PC-9 (cell line): ENCODE measurements around the gene HOXB6. TPM values are rescaled to one million over a fixed set of nuclear protein-coding genes. Genes with fewer than 3 reads are reported as not detected.

Source experiments
- BruUV-seq: library from RNA; stranded (reverse); fragments of 400-500 nt; replicated peaks from 2 replicates; lab custom pipeline; 2021; lab: Mats Ljungman, UMichigan
- CTCF ChIA-PET: fragments of 300-600 bp; sonication (Branson Sonifier 250); formaldehyde crosslinking; loops from one replicate; lab custom pipeline; 2022; ENCODE audit warnings: antibody characterized with exemption; lab: Charles Lee
- POLR2A ChIA-PET: fragments of 300-600 bp; sonication (Branson Sonifier 250); formaldehyde crosslinking; loops from one replicate; lab custom pipeline; 2022; ENCODE audit warnings: antibody characterized with exemption; ENCODE audit not compliant: unreplicated experiment; lab: Charles Lee
- DNase-seq, 2 experiments: peaks; one replicate each; pipeline versions ENCODE4 v3.0.0 to v3.0.0-alpha.2; 2015 to 2022; ENCODE audit warnings: mixed read lengths in 1 of 2
- H2AFZ ChIP-seq: fragments of 200-600 bp; sonication (generic); 2 replicates; pipeline ENCODE4 v1.8.1; 2017; ENCODE audit warnings: antibody characterized with exemption
- H3F3A ChIP-seq: fragments of 200-600 bp; sonication (generic); 2 replicates; pipeline ENCODE4 v1.8.1; 2017; ENCODE audit warnings: antibody characterized with exemption, mild to moderate bottlenecking, low read depth; ENCODE audit not compliant: insufficient read depth
- H3K27ac ChIP-seq: fragments of 200-600 bp; sonication (generic); 2 replicates; pipeline ENCODE4 v1.6.1; 2016; ENCODE audit warnings: mixed run types
- H3K27me3 ChIP-seq: fragments of 200-600 bp; sonication (generic); 2 replicates; pipeline ENCODE4 v1.6.1; 2016; ENCODE audit warnings: low read depth, mixed run types; ENCODE audit not compliant: insufficient read depth
- H3K36me3 ChIP-seq: fragments of 200-600 bp; sonication (generic); 2 replicates; pipeline ENCODE4 v1.6.1; 2016; ENCODE audit warnings: low read depth, mixed run types
- H3K4me1 ChIP-seq: fragments of 200-600 bp; sonication (generic); replicated peaks from 2 replicates; pipeline ENCODE4 v1.6.1; 2016; ENCODE audit warnings: mixed run types; ENCODE audit not compliant: insufficient read depth
- H3K4me2 ChIP-seq: fragments of 200-600 bp; sonication (generic); 2 replicates; pipeline ENCODE4 v1.6.1; 2017; ENCODE audit warnings: mixed run types
- H3K4me3 ChIP-seq: fragments of 200-600 bp; sonication (generic); 2 replicates; pipeline ENCODE4 v1.6.1; 2016; ENCODE audit warnings: mixed run types
- H3K79me2 ChIP-seq: fragments of 200-600 bp; sonication (generic); 2 replicates; pipeline ENCODE4 v1.6.1; 2017; ENCODE audit warnings: low read depth, mixed run types
- H3K9me2 ChIP-seq: fragments of 200-600 bp; sonication (generic); 2 replicates; pipeline ENCODE4 v1.8.1; 2017; ENCODE audit warnings: mild to moderate bottlenecking; ENCODE audit not compliant: insufficient read depth
- H3K9me3 ChIP-seq: fragments of 200-600 bp; sonication (generic); 2 replicates; pipeline ENCODE4 v1.8.1; 2016; ENCODE audit warnings: low read depth; ENCODE audit not compliant: insufficient read depth
- H4K20me1 ChIP-seq: fragments of 200-600 bp; sonication (generic); 2 replicates; pipeline ENCODE4 v1.8.1; 2017; ENCODE audit not compliant: insufficient read depth
- EZH2 ChIP-seq: fragments of 200-600 bp; sonication (generic); IDR thresholded peaks from 2 replicates; pipeline ENCODE4 v1.8.0; 2017; ENCODE audit warnings: antibody characterized with exemption, low read depth
- intact Hi-C: fragments of 100-400 bp; cut with micrococcal nuclease; formaldehyde crosslinking; loops from one replicate; pipeline ENCODE4 v1.10.0; 2022; ENCODE audit not compliant: unreplicated experiment
- total RNA-seq: library from RNA; stranded (reverse); gene quantifications from 2 replicates; pipeline ENCODE4 v1.2.3, GENCODE V29; 2021
- TF ChIP-seq, protein P1 (sequence below): fragments of 200-600 bp; sonication (generic); conservative IDR thresholded peaks from 2 replicates; pipeline ENCODE4 v1.6.1; 2017; ENCODE audit warnings: mixed run types, antibody characterized with exemption, mild to moderate bottlenecking, moderate library complexity

The HOXB6 gene
- total RNA-seq, 1 experiment from 2014 or later = 30.7 TPM

DNA sequence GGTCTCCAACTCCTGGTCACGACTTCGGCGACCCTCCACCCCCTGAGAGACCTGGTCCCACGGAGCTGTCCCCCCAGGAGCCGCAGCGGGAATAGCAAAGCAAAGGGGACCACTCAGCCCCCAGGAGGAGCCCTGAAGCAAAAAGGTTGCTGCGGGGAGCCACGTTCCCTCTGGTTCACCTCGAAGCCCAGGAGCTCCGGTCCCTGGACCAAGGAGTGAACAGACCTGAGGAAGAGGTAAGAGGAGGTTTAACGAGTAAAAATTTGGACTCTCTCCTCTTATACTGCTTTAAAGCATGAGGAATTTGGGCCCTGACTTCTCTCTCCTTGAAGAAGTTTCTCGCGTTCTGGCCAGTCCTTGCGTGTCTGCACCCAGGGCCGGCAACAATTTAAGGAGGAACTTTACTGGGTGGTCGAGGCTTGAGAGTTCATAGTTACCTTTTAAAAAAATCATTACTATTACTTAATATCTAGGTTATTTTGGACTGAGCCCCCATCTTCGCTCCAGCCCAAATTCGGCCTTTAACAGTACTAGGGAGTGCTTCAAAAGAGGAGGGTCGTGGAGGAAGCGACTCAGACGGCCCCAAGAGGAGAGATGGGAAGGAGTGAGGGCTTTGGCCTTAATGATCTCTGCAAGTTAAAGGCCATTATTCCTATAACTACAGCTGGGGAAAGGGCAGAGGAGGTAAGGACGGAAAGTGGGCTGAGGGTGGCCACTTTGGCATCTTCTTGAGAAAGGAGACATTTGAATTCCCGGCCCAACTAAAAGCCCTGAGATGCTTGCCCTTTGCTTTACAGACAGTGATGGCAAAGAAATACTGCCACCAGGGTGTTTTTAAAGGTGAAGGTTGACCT, 38.3 kb upstream of the HOXB6 start:
- BruUV-seq = no TSS peak
- intact Hi-C loops = no loop called here
- ChIA-PET POLR2A (no interaction called here), CTCF (no interaction called here)
- Histone ChIP-seq H2AFZ (no peak overlapping the region), H3K4me2 (no peak overlapping the region), H3K4me3 (no peak overlapping the region), H3K79me2 (no peaks in the 10 kb centered on the region), H3K27ac (no peak overlapping the region), H4K20me1 (no peaks in the 10 kb centered on the region), H3K4me1 (no peaks in the 10 kb centered on the region), H3K9me3 (no peaks in the 10 kb centered on the region), H3F3A (no peaks in the 10 kb centered on the region), H3K36me3 (no peaks in the 10 kb centered on the region), H3K27me3 (peaks cover 90% of the 10 kb centered on the region), H3K9me2 (no peaks in the 10 kb centered on the region)
- DNase-seq = no peak
- no peak for TF ChIP-seq EZH2
- TF ChIP-seq, protein P1, sequence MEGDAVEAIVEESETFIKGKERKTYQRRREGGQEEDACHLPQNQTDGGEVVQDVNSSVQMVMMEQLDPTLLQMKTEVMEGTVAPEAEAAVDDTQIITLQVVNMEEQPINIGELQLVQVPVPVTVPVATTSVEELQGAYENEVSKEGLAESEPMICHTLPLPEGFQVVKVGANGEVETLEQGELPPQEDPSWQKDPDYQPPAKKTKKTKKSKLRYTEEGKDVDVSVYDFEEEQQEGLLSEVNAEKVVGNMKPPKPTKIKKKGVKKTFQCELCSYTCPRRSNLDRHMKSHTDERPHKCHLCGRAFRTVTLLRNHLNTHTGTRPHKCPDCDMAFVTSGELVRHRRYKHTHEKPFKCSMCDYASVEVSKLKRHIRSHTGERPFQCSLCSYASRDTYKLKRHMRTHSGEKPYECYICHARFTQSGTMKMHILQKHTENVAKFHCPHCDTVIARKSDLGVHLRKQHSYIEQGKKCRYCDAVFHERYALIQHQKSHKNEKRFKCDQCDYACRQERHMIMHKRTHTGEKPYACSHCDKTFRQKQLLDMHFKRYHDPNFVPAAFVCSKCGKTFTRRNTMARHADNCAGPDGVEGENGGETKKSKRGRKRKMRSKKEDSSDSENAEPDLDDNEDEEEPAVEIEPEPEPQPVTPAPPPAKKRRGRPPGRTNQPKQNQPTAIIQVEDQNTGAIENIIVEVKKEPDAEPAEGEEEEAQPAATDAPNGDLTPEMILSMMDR = no peak

DNA sequence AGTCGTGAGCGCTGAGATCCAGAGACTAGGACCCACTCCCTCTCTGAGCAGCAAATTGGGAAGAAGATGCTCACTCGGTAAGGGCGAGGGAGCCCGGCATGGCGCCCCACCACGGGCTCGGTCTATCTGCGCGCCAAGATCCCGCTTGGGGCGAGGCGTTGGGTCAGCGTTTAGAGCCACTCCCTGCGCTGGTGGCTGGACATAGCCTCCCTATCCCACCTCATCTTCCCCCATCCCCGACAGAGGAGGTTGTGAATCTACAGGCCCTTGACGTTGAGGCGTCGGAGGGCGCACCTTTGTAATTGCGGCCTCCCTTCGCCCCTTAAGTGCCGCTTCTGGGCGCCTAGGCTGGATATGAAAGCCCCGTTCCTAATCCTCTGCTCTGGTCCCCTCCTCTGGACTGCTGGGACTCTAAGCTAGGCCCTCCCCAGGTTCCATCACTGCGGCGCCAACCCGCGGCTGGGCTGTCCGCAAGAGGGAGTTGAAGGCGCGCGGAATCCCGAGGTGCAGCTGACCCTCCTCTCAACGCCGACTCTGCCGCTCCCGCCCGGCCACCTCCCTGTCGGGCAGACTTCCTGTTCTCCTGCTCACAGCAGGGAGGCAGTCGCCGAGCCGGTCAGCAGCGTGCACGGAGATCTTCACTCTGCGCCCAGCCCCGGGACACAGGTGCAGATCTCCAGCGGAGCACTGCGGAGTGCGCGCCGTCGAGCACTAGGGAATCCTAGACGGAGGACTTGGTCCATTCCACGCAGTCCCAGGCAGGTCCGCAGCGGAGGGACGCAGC, 37.5 kb upstream of the HOXB6 start:
- H3K9me3 ChIP-seq = no peaks in the 10 kb centered on the region
- H3K27me3 ChIP-seq = peaks cover 89% of the 10 kb centered on the region
- H3K36me3 ChIP-seq = no peaks in the 10 kb centered on the region
- TF ChIP-seq EZH2 = no peak
- TF ChIP-seq, protein P1 = no peak
- H3K27ac ChIP-seq = no peak overlapping the region
- no peak for DNase-seq
- no peaks in the 10 kb centered on the region for H3K79me2 ChIP-seq
- no peak overlapping the region for H2AFZ ChIP-seq
- no peaks in the 10 kb centered on the region for H3K9me2 ChIP-seq
- BruUV-seq = no TSS peak
- no peak overlapping the region for H3K4me3 ChIP-seq
- ChIA-PET CTCF (no interaction called here), POLR2A (no interaction called here)
- H3K4me1 ChIP-seq = no peaks in the 10 kb centered on the region
- intact Hi-C loops = no loop called here
- no peaks in the 10 kb centered on the region for H3F3A ChIP-seq
- no peak overlapping the region for H3K4me2 ChIP-seq
- H4K20me1 ChIP-seq = no peaks in the 10 kb centered on the region

DNA sequence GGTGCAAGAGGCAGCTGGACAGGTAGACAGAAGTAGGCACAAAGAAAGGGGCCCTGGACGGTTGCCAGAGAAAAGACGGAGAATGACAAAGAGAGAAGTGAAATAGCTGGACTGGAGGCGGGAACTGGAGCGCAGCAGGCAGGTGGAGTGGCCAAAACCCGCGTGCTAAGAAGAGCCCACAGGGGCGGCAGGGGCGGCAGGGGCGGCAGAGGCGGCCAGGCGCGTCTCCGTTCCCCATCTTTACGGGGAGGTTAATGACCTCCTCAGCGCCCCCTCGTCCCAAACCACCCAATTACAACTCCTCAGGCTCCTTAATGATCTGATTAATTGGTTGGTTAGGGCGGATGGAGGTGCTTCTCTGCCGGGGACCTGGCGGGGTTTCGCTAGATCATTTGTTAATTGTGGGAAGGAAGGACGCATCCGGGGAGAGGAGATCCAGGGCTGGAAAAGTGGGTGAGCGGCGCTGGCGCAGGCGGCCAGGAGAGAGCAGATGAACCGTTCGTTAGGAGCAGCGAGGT, 36.8 kb upstream of the HOXB6 start:
- intact Hi-C loops = no loop called here
- TF ChIP-seq, protein P1 = no peak
- TF ChIP-seq EZH2 = no peak
- Histone ChIP-seq H3K27ac (no peak overlapping the region), H3K4me2 (no peak overlapping the region), H2AFZ (no peak overlapping the region), H3K79me2 (no peaks in the 10 kb centered on the region), H3K4me3 (no peak overlapping the region), H3K27me3 (peaks cover 90% of the 10 kb centered on the region), H4K20me1 (no peaks in the 10 kb centered on the region), H3F3A (no peaks in the 10 kb centered on the region), H3K9me2 (no peaks in the 10 kb centered on the region), H3K36me3 (no peaks in the 10 kb centered on the region), H3K4me1 (no peaks in the 10 kb centered on the region), H3K9me3 (no peaks in the 10 kb centered on the region)
- ChIA-PET CTCF (no interaction called here), POLR2A (no interaction called here)
- no peak for DNase-seq
- no TSS peak for BruUV-seq
